GM12892 (cell line): ENCODE results near the gene SNRNP25.

Experiments
- POLR2A ChIP-seq: IDR thresholded peaks from 2 replicates; pipeline ENCODE4 v1.6.1; 2011; ENCODE audit warnings: low read depth, low read length, control low read depth
- POLR2AphosphoS5 ChIP-seq: IDR thresholded peaks from 2 replicates; pipeline ENCODE4 v1.6.1; 2011; ENCODE audit warnings: low read depth, low read length, control low read depth

DNA sequence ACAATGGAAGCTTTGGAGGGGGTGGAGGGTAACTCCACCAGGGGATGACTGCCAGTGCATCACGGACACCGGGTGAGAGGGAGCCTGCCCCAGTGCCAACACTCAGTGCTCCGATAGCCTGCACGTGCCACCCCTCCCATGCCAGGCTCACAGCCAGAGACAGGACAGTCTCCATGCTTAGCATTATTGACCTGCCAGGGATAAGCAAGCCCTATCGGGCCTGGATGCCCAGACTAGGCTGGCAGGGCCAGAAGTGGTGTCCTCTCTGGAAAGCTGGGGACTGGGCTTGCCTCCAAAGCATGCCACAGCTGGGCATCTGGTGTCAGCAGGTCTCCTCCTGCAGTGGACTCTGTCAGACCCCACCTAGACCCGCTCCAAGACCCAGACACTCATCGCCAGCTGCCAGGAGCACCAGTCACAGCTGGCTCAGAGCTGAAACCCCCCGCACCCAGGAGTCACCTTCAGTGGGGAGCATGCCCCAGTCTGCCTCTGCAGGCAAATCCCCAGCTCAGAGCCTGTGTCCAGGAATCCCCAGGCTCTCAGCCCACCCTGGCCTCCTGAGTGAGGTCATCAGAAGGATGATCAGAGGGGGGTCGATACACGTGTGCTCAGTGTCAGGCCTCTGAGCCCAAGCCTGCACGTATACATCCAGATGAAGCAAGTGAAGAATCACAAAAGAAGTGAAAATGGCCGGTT is 20.6 kb downstream of the SNRNP25 start:
- TF ChIP-seq POLR2A (no peak), POLR2AphosphoS5 (no peak)
